HepG2 (cell line): ENCODE measurements around the gene POGLUT3.

Experiments
- CTCF ChIP-seq: sonication (generic); formaldehyde crosslinking; IDR thresholded peaks from 2 replicates; pipeline ENCODE4 v1.5.0; 2020; ENCODE audit warnings: mild to moderate bottlenecking, missing genetic modification reagents, moderate library complexity
- HDAC2 ChIP-seq: sonication (generic); formaldehyde crosslinking; IDR thresholded peaks from 2 replicates; pipeline ENCODE4 v1.4.0; 2020; ENCODE audit warnings: missing genetic modification reagents
- HNRNPUL1 ChIP-seq: fragments of 200-400 bp; formaldehyde crosslinking; IDR thresholded peaks from 2 replicates; pipeline ENCODE4 v1.6.1; 2017; ENCODE audit warnings: low read depth, mild to moderate bottlenecking, low read length, moderate library complexity
- IKZF1 ChIP-seq: fragments of 450-650 bp; IDR thresholded peaks from 2 replicates; pipeline ENCODE4 v1.7.1; 2016
- MAZ ChIP-seq, 2 experiments: sonication (generic) in 1 of 2; formaldehyde crosslinking in 1 of 2; IDR thresholded peaks; 2 replicates each; pipeline versions ENCODE4 v1.5.0 to v1.6.1; 2012 to 2020; ENCODE audit warnings: low read depth in 2 of 2, mild to moderate bottlenecking in 2 of 2, borderline replicate concordance in 1 of 2, improper control_type of control experiment in 1 of 2, low read length in 1 of 2, missing genetic modification reagents in 1 of 2, moderate library complexity in 1 of 2
- NFYB ChIP-seq: sonication (generic); formaldehyde crosslinking; IDR thresholded peaks from 2 replicates; pipeline ENCODE4 v1.4.0; 2020; ENCODE audit warnings: missing genetic modification reagents
- THRA ChIP-seq: sonication (generic); formaldehyde crosslinking; IDR thresholded peaks from 2 replicates; pipeline ENCODE4 v1.4.0; 2020; ENCODE audit warnings: missing genetic modification reagents, borderline replicate concordance
- ZNF263 ChIP-seq: sonication (generic); formaldehyde crosslinking; IDR thresholded peaks from 2 replicates; pipeline ENCODE4 v1.4.0; 2020; ENCODE audit warnings: missing genetic modification reagents
- ZNF407 ChIP-seq: sonication (generic); formaldehyde crosslinking; IDR thresholded peaks from one replicate; pipeline ENCODE4 v1.5.1; 2020; ENCODE audit warnings: mild to moderate bottlenecking, missing genetic modification reagents; ENCODE audit errors: not compliant biosample characterization

- TF ChIP-seq IKZF1: no peak
- no peak for TF ChIP-seq HNRNPUL1
- TF ChIP-seq HDAC2: no peak
- TF ChIP-seq NFYB (CRISPR knock-in tag): no peak
- TF ChIP-seq MAZ (IDR thresholded peaks at IDR 0.05; ENCODE audit: borderline replicate concordance, low read depth, low read length): no peak
- TF ChIP-seq MAZ (CRISPR knock-in tag; IDR thresholded peaks at IDR 0.05; ENCODE audit: low read depth): no peak
- TF ChIP-seq ZNF407: no peak
- no peak for TF ChIP-seq ZNF263
- TF ChIP-seq THRA (CRISPR knock-in tag): no peak
- TF ChIP-seq CTCF (CRISPR knock-in tag): no peak
Measured at GRCh38 chr11:108468478-108468864, 29.7 kb downstream of the POGLUT3 start.
